ENCODE data around the gene GADD45B.

The GADD45B gene

GRCh38 chr19:2427429-2428320, 48.3 kb upstream of the GADD45B start, which contains the start of gene TIMM13 (continued):
- no peak for TF ChIP-seq HIC1 (tag by site-specific recombination; IDR thresholded peaks at IDR 0.05)
- peak; percentile 47; the same call in 1 of the 2 replicates for TF ChIP-seq KLF10 (tag by site-specific recombination; IDR thresholded peaks at IDR 0.05)
- no peak for TF ChIP-seq ZBTB1 (tag by site-specific recombination; IDR thresholded peaks at IDR 0.05)
- TF ChIP-seq ZNF155 (tag by site-specific recombination; IDR thresholded peaks at IDR 0.05): no peak
- peak; percentile 85 for TF ChIP-seq ZBTB26 (tag by site-specific recombination; optimal IDR thresholded peaks at IDR 0.05)
- peak; percentile 75 for TF ChIP-seq ZEB2 (tag by site-specific recombination; IDR thresholded peaks at IDR 0.05)
- no peak for TF ChIP-seq ZNF530 (tag by site-specific recombination; IDR thresholded peaks at IDR 0.05; ENCODE audit: low read depth)
- TF ChIP-seq KLF8 (tag by site-specific recombination; IDR thresholded peaks at IDR 0.05): peak; percentile 70
- peak; percentile 84; the same call in 1 of the 2 replicates for TF ChIP-seq ZNF2 (tag by site-specific recombination; IDR thresholded peaks at IDR 0.05)
- peak; percentile 51; the same call in 1 of the 2 replicates for TF ChIP-seq IKZF3 (tag by site-specific recombination; IDR thresholded peaks at IDR 0.05)
- 0 out of 2 replicates have a peak, but pooled peaks have one; percentile 29 for TF ChIP-seq EGR2 (tag by site-specific recombination; IDR thresholded peaks at IDR 0.05; ENCODE audit: low read depth)
- TF ChIP-seq ZNF394 (tag by site-specific recombination; IDR thresholded peaks at IDR 0.05; ENCODE audit: borderline replicate concordance): peak; percentile 34; the same call in 1 of the 2 replicates
- TF ChIP-seq ZNF148 (tag by site-specific recombination; IDR thresholded peaks at IDR 0.05; ENCODE audit: borderline replicate concordance): no peak
- no peak for TF ChIP-seq ZNF157 (tag by site-specific recombination; IDR thresholded peaks at IDR 0.05)
- no peak for TF ChIP-seq ZNF830 (tag by site-specific recombination; IDR thresholded peaks at IDR 0.05; ENCODE audit: low read depth)
- TF ChIP-seq ZNF26 (tag by site-specific recombination; IDR thresholded peaks at IDR 0.05): no peak
- 0 out of 2 replicates have a peak, but pooled peaks have one; percentile 6 for TF ChIP-seq ZSCAN30 (tag by site-specific recombination; IDR thresholded peaks at IDR 0.05)
- peak; percentile 63 for TF ChIP-seq ZNF24 (tag by site-specific recombination; IDR thresholded peaks at IDR 0.05)
- 0 out of 2 replicates have a peak, but pooled peaks have one; percentile 13 for TF ChIP-seq ZNF366 (tag by site-specific recombination; conservative IDR thresholded peaks at IDR 0.05)
- TF ChIP-seq ZNF558 (tag by site-specific recombination; IDR thresholded peaks at IDR 0.05): no peak
- peak; percentile 63; the same call in 1 of the 2 replicates for TF ChIP-seq KLF1 (tag by site-specific recombination; IDR thresholded peaks at IDR 0.05)
- TF ChIP-seq ZNF514 (tag by site-specific recombination; IDR thresholded peaks at IDR 0.05): no peak
- peak; percentile 73; the same call in 1 of the 2 replicates for TF ChIP-seq KLF16 (tag by site-specific recombination; IDR thresholded peaks at IDR 0.05)
- TF ChIP-seq SP3 (tag by site-specific recombination; IDR thresholded peaks at IDR 0.05): peak; percentile 80
- TF ChIP-seq BCL11B (tag by site-specific recombination; IDR thresholded peaks at IDR 0.05; ENCODE audit: low read depth): peak; percentile 2; the same call in 1 of the 2 replicates
- TF ChIP-seq YY1 (tag by site-specific recombination; IDR thresholded peaks at IDR 0.05): peak; percentile 78; the same call in 1 of the 2 replicates
- TF ChIP-seq ZNF548 (tag by site-specific recombination; IDR thresholded peaks at IDR 0.05): no peak
- TF ChIP-seq ZNF350 (tag by site-specific recombination; IDR thresholded peaks at IDR 0.05): no peak
- TF ChIP-seq HOXA7 (CRISPR knock-in tag; IDR thresholded peaks at IDR 0.05; ENCODE audit: borderline replicate concordance): no peak
- no peak for TF ChIP-seq PRDM4 (tag by site-specific recombination; IDR thresholded peaks at IDR 0.05)

All from HEK293 (cell line).